Activated gamma-delta T cell treated with anti-CD3 and anti-CD28 coated beads, Interleukin-2, amount 50 U/mL, for 16 hours (primary cell): ENCODE results near the gene CETN2.
"Not testable (repeated sequence)": the region's sequence is repeated elsewhere in the genome, so short reads cannot be mapped to it uniquely, and the experiment has no call there.

Experiments
- DNase-seq: peaks from one replicate; pipeline ENCODE4 v3.0.0-alpha.2; 2020; ENCODE audit warnings: low read depth

Gene CETN2

DNA sequence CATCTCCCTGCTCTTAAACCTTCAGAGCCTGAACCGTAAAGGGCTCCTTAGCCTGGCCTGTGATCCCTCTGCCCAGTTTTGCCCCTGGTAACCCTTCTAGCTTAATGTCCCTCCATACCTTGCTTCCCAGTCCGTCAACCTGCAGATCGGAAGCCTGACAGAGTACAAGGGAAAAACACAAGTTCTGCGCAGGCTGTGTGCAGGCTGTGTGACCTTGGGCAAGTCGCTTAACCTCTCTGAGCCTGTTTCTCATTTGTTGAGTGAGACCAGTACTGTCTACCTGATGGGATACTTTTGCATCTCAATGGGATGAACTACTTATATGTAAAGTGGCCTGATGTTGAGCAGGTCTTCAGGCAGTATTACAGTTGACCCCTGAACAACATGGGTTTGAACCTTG is 2.0 kb upstream of the CETN2 start:
- DNase-seq = no peak

DNA sequence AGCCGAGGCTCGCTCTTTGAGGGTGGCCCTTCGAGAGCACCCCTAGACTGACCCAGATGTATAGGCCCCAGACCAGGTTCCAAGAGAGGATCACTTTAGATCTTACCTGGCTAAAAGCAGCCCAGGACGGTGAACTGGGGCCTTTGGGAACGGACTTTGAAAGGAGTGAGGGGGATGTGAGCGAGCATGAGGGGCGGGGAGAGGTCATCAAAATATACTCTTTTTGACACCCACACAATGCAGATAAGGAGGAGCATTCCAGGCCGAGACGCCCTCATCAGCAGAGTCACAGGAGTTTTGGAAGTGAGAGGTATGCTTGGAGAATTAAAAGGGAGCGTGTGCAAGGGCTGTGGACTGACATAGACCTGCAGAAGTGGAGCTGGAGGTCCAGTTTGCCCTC is 834 bp upstream of the CETN2 start:
- no peak for DNase-seq

DNA sequence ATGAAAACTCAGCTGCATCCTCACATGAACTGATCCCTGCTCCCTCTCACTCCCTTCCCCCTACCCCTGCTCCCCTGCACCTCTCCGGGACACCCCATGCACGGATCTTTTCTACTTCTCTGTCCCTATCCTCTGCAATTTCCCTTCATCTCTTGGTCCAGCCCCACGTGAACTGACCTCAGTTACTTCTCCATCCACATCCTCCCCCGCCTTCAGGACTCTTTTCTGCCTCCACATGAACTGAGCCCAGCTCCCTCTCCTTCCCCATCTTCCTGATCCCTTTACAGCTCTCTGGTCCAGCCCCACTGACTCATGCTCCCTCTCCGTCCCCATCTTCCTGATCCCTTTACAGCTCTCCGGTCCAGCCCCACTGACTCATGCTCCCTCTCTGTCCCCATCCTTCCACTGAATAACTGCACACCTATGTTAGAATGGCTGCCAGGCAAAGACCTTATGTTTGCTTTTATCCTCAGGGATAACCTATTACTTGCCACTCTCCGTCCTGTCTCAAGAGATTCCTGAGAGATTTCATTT is 5.6 kb downstream of the CETN2 start:
- DNase-seq = no peak

DNA sequence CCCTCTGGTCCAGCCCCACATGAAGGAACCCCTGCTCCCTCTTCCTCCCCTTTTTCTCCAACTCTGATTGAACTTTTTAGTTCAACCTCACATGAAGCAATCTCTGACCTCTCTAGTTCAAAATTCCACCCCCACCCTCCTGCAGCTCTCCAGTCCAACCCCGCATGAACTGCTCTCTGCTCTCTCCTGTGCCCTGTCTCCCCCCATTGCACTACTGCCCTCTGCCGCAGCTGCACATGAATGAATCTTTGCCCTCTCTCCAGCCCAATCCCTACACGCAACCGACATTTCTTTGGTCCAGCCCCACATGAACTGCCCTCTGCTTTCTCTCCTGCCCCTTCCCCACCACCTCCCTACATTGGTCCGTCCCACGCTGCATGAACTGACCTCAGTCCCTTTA is 6.9 kb downstream of the CETN2 start:
- DNase-seq = no peak

DNA sequence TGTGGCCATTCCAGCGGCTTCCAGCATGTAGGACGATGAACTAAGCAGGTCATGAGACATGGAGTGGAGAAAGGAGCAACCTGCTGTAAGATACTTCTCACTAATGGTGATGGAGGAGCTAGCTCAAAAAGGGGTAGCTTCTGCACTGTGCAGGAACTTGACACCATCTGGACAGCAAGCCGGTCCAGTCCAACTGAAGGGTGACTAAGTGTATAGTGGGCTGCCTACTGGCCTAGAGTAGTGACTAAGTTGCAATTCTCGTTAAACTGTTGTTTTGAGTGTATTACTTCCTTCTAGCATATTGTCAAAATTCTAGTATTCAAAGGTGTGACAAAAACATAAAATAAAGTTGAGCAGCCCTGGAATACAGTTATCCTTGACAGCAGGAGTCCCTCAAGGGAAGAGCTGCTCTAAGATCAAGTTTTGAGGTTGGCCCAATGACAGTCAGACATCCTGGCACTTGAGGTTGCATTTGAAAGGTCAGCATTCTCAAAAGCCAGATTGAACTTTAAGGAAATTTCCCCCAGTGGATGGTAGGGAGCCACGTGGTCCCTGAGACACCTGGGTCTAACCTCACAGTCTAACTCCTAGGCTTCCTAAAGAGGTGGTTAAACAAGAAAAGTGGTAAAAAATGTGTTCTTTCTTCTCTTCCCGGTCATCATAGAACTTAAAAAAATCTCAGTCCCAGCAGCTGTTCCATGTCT is 8.0 kb downstream of the CETN2 start:
- DNase-seq = no peak

DNA sequence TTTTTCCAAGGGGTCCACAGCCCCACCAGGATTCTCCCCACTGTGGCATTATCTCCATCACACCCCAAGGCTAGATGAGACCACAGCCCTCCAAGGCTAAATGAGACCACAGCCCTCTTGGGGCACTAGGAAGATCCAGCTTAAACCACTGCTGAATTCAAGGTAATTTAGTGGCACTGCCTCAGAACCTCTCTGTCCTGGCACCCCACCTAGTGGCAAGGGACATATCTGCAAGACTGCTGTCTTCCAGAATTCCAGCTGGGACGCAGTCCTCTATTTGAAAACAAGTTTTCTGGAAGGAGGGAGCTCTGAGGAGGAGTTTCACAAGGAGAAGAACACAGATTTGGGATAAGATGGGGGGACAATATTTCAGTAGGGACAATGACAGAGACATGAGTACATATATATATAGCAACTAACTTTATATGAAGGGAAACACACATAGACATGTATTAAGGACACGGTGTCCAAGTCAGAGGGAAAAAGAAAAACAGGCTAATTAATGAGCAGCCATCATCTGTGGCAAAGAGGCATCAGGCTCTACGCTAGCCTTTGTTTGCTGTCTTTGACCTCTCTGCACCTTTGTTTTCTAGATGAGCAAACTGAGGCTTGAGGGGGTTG is 9.3 kb downstream of the CETN2 start:
- DNase-seq = no peak

DNA sequence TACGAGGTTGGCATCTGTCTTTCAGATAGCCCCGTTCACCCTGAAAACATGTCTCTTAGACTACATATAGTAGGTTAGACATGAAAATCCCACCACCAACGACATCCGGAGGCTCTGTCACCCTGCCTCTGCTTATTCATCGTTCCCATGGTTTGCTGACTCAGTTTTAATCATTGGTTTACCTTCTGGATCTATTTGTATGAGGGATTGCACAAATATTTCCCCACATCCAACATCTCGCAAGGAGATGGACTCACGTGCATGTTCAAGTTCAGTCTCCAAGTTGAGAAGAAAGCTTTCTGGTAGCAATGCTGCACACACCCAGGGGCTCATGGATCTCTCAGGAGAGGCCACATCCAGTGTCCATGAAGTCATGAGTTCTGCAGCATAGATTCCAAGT is 10.8 kb downstream of the CETN2 start:
- DNase-seq = no peak

DNA sequence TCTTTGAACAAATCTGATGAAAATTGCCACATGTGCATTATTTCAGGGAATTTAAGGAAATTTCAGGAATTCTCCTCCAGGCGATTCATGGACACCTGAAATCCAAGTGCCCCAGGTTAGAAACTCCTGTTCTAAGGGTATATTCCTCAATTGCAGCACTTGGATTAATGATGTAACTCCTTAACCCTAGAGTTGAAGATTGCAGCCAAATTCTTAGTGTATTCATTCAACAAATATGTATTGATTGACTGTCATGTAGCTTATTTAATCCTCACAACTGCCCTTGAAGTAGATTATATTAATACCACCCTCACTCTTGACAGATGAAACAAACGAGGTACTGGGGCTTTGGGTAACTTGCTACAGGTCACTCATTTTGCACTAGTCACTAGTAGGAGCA is 11.3 kb downstream of the CETN2 start:
- no peak for DNase-seq

DNA sequence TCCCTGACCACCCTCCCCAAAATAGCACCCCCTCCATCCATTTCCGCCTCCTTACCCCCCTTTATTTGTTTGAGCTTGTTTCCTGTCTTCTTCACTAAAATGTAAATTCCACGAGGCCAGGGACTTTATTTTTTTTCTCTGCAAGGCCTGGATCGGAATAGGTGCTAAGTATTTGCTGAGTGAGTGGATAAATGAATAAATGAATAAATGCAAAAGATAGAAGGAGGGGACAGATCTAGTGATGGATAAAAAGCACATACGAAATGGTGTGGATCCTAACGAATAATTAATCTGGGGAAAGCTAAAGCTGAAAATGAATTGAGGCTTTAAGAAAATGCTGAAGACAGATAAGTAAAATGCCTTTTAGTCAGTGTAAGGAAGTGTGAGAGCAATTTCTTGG is 12.2 kb downstream of the CETN2 start:
- no peak for DNase-seq

DNA sequence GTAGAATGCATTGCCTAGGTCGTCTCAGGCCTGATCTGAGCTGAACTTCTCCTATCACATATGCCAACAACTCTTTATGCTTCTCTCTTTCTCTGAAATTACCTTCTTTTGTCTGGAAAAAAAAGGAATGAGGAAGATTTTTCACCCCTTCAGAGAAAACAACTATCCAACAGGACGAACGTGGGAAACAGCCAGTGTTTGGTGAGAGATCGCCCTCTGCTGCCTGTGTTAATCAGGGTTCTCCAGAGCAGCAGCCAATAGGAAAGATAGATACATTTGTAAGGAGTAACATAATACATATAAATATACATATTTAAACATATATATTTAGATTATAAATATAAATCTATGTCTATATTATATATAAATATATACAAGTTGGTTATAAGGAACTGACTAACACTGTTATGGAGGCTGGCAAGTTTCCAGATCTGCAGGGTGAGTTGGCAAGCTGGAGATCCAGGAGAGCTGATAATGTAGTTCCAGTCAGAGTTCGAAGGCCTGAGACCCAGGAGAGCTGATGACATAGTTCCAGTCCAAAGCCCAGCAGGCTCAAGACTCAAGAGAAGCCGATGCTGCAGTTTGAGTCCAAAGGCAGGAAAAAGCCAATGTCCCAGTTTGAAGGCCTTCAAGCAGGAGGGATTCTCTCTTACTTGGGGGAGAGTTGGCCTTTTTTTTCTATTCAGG is 13.3 kb downstream of the CETN2 start:
- no peak for DNase-seq

DNA sequence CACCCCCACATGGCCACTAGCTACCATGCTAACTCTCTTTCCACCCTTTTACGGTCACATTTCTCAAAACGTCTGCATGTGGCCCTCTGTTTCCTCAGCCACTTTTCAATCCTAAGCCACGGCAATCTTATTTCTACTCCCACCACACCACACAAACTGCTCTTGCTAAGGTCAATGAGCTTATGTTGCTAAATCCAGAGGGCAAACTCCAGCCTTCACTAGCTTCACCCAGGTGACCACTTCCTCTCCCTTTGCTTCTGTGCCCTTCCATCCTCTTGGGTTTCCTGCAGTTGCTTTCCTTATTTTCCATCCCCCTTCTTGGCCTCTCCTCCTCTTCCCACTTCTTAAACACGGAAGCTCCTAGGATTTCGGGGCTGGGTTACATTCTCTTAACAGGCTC is 16.5 kb downstream of the CETN2 start:
- DNase-seq = no peak

DNA sequence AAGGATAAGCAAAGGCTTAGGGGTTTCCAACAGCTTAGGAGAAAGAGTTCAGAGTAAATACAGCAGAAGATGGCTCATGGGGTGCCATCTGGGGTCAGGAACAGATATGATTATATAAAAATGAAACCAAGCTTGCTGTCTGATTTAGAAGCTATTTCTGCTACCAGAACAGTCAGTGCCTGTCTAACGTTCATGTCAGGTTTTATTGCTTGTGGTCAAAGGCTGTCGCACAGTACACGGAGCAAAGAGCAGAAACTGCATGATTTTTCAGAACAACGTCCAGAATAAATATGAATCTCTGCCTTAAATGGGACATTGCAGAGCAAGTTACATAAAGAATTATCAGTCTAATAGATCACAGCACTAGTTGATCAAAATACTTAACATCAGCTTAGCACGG is 17.4 kb downstream of the CETN2 start:
- DNase-seq = no peak

DNA sequence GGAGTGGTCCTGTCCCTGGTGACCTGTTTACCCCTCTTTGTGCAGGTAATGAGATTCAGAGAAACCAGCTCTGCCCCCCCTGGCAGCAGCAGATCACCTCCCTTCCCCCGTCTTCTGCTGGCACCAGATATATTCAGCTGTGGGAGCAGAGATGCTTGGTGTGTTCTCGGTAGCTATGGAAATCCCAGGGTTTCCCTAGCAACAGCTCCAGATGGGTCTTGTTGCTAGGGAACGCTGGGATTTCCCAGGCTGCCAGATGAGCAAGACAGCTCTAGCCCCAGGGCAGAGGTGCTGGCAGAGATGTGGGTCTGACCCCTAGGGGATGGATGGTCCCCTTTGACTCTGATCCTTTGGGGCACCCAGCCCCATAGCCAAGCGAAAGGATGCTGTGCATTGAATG is 20.2 kb downstream of the CETN2 start:
- DNase-seq = no peak

DNA sequence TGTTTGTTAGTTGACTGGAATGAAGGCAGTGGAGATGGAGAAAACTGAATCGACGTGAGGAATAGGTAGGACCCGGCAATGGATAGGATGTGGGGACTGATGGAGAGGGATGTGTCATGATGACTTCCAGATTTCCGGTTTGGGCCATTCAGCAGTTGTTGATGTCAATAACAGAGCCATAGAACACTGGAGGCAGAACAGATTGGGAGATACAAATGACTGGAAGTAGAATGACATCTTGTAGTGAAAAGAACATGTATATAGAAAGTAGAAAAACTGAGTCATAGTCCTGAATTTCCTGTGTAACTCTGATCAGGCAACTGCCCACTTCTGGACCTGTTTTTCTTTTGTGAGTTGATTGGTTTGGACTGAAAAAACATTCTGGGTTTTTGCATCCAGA is 24.5 kb downstream of the CETN2 start:
- DNase-seq = no peak

DNA sequence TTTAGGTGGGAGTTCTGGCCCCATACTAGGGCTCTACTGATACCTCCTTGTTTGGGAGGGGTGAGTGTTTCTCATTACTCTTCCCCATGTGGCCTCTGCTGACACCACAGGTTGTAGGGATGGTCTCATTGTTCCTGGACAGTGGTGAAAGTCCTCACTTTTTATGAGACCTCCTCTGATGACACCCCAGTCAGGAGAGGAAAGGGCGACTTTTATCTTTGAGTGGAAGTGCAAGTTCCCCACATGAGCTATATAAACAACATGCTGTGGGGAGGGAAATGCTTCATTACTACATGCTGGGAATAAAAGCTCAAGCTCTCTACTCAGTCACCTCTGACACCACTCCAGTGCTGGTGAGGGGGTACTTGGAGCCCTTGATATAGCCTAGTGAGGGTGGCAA is 31.6 kb downstream of the CETN2 start:
- DNase-seq = no peak

DNA sequence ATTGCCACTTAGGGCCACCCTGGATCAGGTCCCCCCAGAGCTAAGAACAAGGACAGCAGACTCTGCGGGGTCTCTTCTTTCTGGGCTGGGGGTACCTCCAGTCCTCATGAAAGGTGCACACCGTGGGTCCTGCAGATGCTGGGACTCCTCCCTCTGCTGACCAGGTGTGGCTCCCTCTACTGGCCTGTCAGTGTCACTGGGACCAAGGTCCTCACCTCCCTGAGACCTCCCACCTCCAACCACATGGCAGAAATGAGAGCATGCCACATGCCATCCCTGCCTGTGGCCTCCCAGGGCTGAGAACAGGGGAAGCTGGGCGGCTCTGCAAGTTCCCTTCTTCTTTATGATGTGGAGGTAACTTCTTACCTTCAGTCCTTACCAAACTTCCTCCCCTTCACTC is 43.5 kb downstream of the CETN2 start:
- not testable (repeated sequence) for DNase-seq
